ENCODE data around the gene MAPRE3. TPM values are rescaled to one million over a fixed set of nuclear protein-coding genes. Genes with fewer than 3 reads are reported as not detected.

Gene MAPRE3
- total and polyA plus RNA-seq, 9 donors, result 7.8 to 45.7 (median 27.1) TPM

GRCh38 chr2:27032495-27033252, 62.2 kb downstream of the MAPRE3 start, which contains the start of gene TMEM214:
TMEM214 (plus strand) TSS chr2:27032965; CDS start chr2:27033016, 51 bp downstream.
- peak within 1 kb of the TSS; percentile 82 for H3K27ac ChIP-seq (ENCODE audit: low read length)
- DNase-seq, result peak; percentile 96
- no peaks in the 10 kb centered on the region for H3K27me3 ChIP-seq (ENCODE audit: control insufficient read depth, insufficient read depth, low read length)
- H3K4me1 ChIP-seq (ENCODE audit: control insufficient read depth, insufficient read depth, low read length), result peaks cover 25% of the 10 kb centered on the region
- H3K4me3 ChIP-seq (ENCODE audit: low read length), result peak within 1 kb of the TSS; percentile 99
- no peaks in the 10 kb centered on the region for H3K9me3 ChIP-seq (replicated peaks; ENCODE audit: control insufficient read depth, low read depth, low read length)
- peaks cover 44% of the 10 kb centered on the region for H3K36me3 ChIP-seq (ENCODE audit: control insufficient read depth, insufficient read depth, low read length)
- WGBS (ENCODE audit: insufficient coverage), result under 1% methylated on average over 69 of the region's 76 CpGs

DNA sequence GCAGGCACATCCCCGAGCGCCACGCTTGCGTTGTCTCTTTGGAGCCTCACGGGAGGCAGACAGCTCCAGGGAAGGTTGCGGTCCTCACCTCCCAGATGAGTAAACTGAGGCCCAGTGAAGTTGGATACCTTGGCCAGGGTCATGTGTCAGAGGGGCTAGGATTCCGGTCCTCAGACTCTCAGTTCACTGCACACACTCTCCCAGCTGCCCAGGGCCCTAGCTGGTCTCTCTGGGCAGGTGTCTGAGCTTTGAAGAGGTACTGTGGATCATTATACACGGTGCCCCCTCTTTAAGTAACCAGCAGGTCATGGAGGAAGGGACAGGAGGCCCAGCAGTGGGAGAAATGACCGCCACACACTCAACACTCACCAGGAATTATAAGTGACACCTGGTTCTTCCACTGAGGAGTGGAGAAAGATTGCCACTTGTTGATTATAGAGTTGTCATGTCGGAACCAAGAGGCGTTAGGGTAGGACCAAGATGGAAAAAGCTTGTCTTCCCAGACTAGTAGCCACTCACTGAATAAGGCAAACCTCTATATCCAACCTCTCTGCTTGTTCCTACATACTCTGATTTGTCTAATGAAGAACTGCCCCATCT, 62.9 kb downstream of the MAPRE3 start:
- no peak for DNase-seq
- Histone ChIP-seq H3K36me3 (ENCODE audit: control insufficient read depth, insufficient read depth, low read length) (peaks cover 51% of the 10 kb centered on the region), H3K27me3 (ENCODE audit: control insufficient read depth, insufficient read depth, low read length) (no peaks in the 10 kb centered on the region), H3K4me3 (ENCODE audit: low read length) (peak overlapping the region; percentile 99), H3K27ac (ENCODE audit: low read length) (peak overlapping the region; percentile 82), H3K4me1 (ENCODE audit: control insufficient read depth, insufficient read depth, low read length) (peaks cover 22% of the 10 kb centered on the region), H3K9me3 (replicated peaks; ENCODE audit: control insufficient read depth, low read depth, low read length) (no peaks in the 10 kb centered on the region)
- WGBS (ENCODE audit: insufficient coverage), result 0% methylated on average over 6 of the region's 11 CpGs

DNA sequence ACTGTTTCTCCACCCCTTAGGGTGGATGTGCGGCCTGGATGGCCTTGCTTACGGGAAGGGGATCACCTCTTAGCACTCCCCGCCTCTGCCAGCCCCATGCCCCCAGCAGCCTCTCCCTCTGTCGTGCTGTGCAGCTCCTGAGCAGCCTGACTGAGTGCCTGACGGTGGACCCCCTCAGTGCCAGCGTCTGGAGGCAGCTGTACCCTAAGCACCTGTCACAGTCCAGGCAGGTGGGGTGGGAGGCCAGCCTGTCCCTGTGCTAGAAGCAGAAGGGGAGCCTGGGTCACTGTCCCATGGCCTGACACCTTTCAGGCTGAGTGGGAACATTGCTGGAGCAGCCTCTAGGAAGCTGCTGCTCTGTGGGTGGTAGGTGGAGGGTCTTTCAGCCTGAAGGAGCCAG, 67.6 kb downstream of the MAPRE3 start:
- Histone ChIP-seq H3K27me3 (ENCODE audit: control insufficient read depth, insufficient read depth, low read length) (no peaks in the 10 kb centered on the region), H3K4me1 (ENCODE audit: control insufficient read depth, insufficient read depth, low read length) (peaks cover 30% of the 10 kb centered on the region), H3K27ac (ENCODE audit: low read length) (no peak overlapping the region), H3K36me3 (ENCODE audit: control insufficient read depth, insufficient read depth, low read length) (peaks cover 79% of the 10 kb centered on the region), H3K9me3 (replicated peaks; ENCODE audit: control insufficient read depth, low read depth, low read length) (no peaks in the 10 kb centered on the region), H3K4me3 (ENCODE audit: low read length) (no peak overlapping the region)
- DNase-seq, result no peak
- WGBS (ENCODE audit: insufficient coverage), result 92% methylated on average over 5 of the region's 6 CpGs

DNA sequence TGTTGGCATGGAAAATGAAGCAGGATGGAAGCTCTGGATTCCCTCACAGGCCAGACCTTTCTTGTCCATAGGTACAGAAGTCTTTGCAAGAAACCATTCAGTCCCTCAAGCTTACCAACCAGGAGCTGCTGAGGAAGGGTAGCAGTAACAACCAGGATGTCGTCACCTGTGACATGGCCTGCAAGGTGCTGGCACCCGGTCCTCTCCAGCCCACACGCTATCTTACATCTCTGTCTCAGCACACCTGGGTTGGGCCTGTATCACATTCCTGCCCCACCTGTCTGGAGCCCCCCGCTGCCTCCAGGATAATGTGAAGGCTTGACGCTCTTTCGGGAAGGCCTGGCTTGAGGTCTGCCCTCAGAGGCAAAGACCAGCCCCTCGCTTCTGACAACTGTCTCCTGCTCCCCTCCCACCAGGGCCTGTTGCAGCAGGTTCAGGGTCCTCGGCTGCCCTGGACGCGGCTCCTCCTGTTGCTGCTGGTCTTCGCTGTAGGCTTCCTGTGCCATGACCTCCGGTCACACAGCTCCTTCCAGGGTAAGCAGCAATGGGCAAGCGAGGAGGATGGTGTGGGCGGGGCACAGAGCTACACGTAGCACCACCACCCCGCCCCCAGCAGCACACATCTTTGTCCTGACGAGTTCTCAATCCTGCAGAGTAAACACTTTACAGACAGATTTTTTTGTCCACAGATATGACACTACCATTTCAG, 68.3 kb downstream of the MAPRE3 start:
- no peak overlapping the region for H3K4me3 ChIP-seq (ENCODE audit: low read length)
- DNase-seq, result no peak
- no peaks in the 10 kb centered on the region for H3K27me3 ChIP-seq (ENCODE audit: control insufficient read depth, insufficient read depth, low read length)
- peaks cover 79% of the 10 kb centered on the region for H3K36me3 ChIP-seq (ENCODE audit: control insufficient read depth, insufficient read depth, low read length)
- H3K9me3 ChIP-seq (replicated peaks; ENCODE audit: control insufficient read depth, low read depth, low read length), result no peaks in the 10 kb centered on the region
- peaks cover 28% of the 10 kb centered on the region for H3K4me1 ChIP-seq (ENCODE audit: control insufficient read depth, insufficient read depth, low read length)
- 88% methylated on average over 13 of the region's 17 CpGs for WGBS (ENCODE audit: insufficient coverage)
- no peak overlapping the region for H3K27ac ChIP-seq (ENCODE audit: low read length)

- no peak for DNase-seq
- Histone ChIP-seq H3K4me3 (ENCODE audit: low read length) (no peak overlapping the region), H3K27me3 (ENCODE audit: control insufficient read depth, insufficient read depth, low read length) (no peaks in the 10 kb centered on the region), H3K36me3 (ENCODE audit: control insufficient read depth, insufficient read depth, low read length) (peaks cover 73% of the 10 kb centered on the region), H3K9me3 (replicated peaks; ENCODE audit: control insufficient read depth, low read depth, low read length) (no peaks in the 10 kb centered on the region), H3K4me1 (ENCODE audit: control insufficient read depth, insufficient read depth, low read length) (peaks cover 22% of the 10 kb centered on the region), H3K27ac (ENCODE audit: low read length) (no peak overlapping the region)
- whole genome bisulfite sequencing (ENCODE audit: insufficient coverage), result 88% methylated on average over 4 of the region's 6 CpGs
These were observed 69.0 kb downstream of the MAPRE3 start for GRCh38 chr2:27039426-27039825.

GRCh38 chr2:27039871-27040270, 69.4 kb downstream of the MAPRE3 start:
- Histone ChIP-seq H3K4me1 (ENCODE audit: control insufficient read depth, insufficient read depth, low read length) (peaks cover 19% of the 10 kb centered on the region), H3K27me3 (ENCODE audit: control insufficient read depth, insufficient read depth, low read length) (no peaks in the 10 kb centered on the region), H3K36me3 (ENCODE audit: control insufficient read depth, insufficient read depth, low read length) (peaks cover 71% of the 10 kb centered on the region), H3K4me3 (ENCODE audit: low read length) (no peak overlapping the region), H3K27ac (ENCODE audit: low read length) (no peak overlapping the region), H3K9me3 (replicated peaks; ENCODE audit: control insufficient read depth, low read depth, low read length) (no peaks in the 10 kb centered on the region)
- DNase-seq, result no peak
- WGBS (ENCODE audit: insufficient coverage), result 90% methylated on average over 4 of the region's 7 CpGs

- WGBS (ENCODE audit: insufficient coverage), result 90% methylated on average over 6 of the region's 8 CpGs
- DNase-seq, result no peak
- Histone ChIP-seq H3K27me3 (ENCODE audit: control insufficient read depth, insufficient read depth, low read length) (no peaks in the 10 kb centered on the region), H3K36me3 (ENCODE audit: control insufficient read depth, insufficient read depth, low read length) (peaks cover 67% of the 10 kb centered on the region), H3K27ac (ENCODE audit: low read length) (no peak overlapping the region), H3K4me1 (ENCODE audit: control insufficient read depth, insufficient read depth, low read length) (peaks cover 15% of the 10 kb centered on the region), H3K9me3 (replicated peaks; ENCODE audit: control insufficient read depth, low read depth, low read length) (no peaks in the 10 kb centered on the region), H3K4me3 (ENCODE audit: low read length) (no peak overlapping the region)
These were observed 69.8 kb downstream of the MAPRE3 start for GRCh38 chr2:27040282-27040681.

DNA sequence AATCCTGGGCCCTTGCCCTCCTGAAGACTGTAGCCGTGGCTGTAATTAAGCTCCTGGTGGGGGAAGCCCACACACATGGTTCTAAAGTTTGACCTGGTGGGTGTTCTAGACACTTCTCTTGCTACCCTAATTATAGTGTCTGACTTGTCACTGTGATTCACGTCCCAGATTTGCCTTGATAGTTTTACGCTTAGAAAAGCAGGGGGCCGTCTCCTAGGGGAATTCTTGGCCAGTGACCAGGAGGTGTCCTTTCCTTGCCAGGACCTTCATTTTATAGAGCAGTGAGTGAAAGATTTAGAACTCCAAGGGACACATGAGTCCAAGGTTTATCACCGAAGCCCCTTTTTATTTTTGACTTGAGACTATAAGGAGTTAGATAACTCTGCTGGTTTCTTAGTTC, 71.3 kb downstream of the MAPRE3 start:
- peak; percentile 43 for DNase-seq
- peak overlapping the region; percentile 8 for H3K27ac ChIP-seq (ENCODE audit: low read length)
- H3K27me3 ChIP-seq (ENCODE audit: control insufficient read depth, insufficient read depth, low read length), result no peaks in the 10 kb centered on the region
- 27% methylated on average over 2 of the region's 5 CpGs for WGBS (ENCODE audit: insufficient coverage)
- H3K4me1 ChIP-seq (ENCODE audit: control insufficient read depth, insufficient read depth, low read length), result peaks cover 13% of the 10 kb centered on the region
- no peak overlapping the region for H3K4me3 ChIP-seq (ENCODE audit: low read length)
- no peaks in the 10 kb centered on the region for H3K9me3 ChIP-seq (replicated peaks; ENCODE audit: control insufficient read depth, low read depth, low read length)
- H3K36me3 ChIP-seq (ENCODE audit: control insufficient read depth, insufficient read depth, low read length), result peaks cover 52% of the 10 kb centered on the region

DNA sequence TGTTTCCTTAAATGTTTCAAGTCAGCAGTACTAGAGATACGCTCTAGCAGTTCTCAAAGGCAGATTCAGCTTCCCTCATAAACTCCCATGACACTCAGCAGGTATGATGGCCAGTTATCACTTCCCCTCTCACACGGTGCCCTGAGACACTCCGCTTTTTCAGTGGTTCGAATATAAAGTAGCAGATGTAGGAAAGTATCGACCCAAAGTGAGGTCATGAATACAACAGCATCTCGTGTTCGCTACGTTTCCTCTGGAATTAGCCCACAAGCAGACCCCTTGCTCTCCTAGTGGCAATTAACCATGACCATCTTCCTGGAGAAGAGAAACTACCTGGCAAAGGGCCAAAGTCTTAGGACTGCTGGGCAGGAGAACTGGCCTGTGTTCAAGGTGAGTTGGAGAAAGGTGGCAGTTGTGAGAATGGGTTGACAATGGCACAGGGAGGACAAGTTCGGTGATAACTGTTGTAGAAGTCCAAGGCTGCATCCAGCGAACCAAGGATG, 71.8 kb downstream of the MAPRE3 start:
- DNase-seq, result peak; percentile 40
- Histone ChIP-seq H3K4me3 (ENCODE audit: low read length) (no peak overlapping the region), H3K36me3 (ENCODE audit: control insufficient read depth, insufficient read depth, low read length) (peaks cover 48% of the 10 kb centered on the region), H3K27ac (ENCODE audit: low read length) (no peak overlapping the region), H3K4me1 (ENCODE audit: control insufficient read depth, insufficient read depth, low read length) (peaks cover 10% of the 10 kb centered on the region), H3K9me3 (replicated peaks; ENCODE audit: control insufficient read depth, low read depth, low read length) (no peaks in the 10 kb centered on the region), H3K27me3 (ENCODE audit: control insufficient read depth, insufficient read depth, low read length) (no peaks in the 10 kb centered on the region)
- 56% methylated on average over 2 of the region's 10 CpGs for WGBS (ENCODE audit: insufficient coverage)

Measured in muscle of leg (tissue), 11 donors.